C4-2B (cell line): ENCODE data around the gene MAS1L.

Experiments
- H3K27ac ChIP-seq: fragments of 450-650 bp; 2 replicates; pipeline ENCODE4 v1.5.1; 2017
- CTCF ChIP-seq: fragments of 450-650 bp; conservative IDR thresholded peaks from 2 replicates; pipeline ENCODE4 v1.5.1; 2017; ENCODE audit warnings: mild to moderate bottlenecking
- ZFX ChIP-seq: fragments of 450-650 bp; IDR thresholded peaks from 2 replicates; pipeline ENCODE4 v1.6.1; 2017

The MAS1L gene, protein sequence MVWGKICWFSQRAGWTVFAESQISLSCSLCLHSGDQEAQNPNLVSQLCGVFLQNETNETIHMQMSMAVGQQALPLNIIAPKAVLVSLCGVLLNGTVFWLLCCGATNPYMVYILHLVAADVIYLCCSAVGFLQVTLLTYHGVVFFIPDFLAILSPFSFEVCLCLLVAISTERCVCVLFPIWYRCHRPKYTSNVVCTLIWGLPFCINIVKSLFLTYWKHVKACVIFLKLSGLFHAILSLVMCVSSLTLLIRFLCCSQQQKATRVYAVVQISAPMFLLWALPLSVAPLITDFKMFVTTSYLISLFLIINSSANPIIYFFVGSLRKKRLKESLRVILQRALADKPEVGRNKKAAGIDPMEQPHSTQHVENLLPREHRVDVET

GRCh38 chr6:29487660-29488059 is at the start of gene MAS1L:
Gene MAS1L, minus strand, starts transcription at chr6:29487956. Its CDS starts 54 bp downstream, at chr6:29487902.
- H3K27ac ChIP-seq, result no peak within 1 kb of the TSS
- no peak for TF ChIP-seq CTCF

- no peak overlapping the region for H3K27ac ChIP-seq
- TF ChIP-seq ZFX, result no peak
- no peak for TF ChIP-seq CTCF
Measured at GRCh38 chr6:29532320-29532951, 44.7 kb upstream of the MAS1L start.

GRCh38 chr6:29531668-29532067 is 43.9 kb upstream of the MAS1L start:
- H3K27ac ChIP-seq, result no peak overlapping the region
- TF ChIP-seq ZFX (no peak), CTCF (no peak)

DNA sequence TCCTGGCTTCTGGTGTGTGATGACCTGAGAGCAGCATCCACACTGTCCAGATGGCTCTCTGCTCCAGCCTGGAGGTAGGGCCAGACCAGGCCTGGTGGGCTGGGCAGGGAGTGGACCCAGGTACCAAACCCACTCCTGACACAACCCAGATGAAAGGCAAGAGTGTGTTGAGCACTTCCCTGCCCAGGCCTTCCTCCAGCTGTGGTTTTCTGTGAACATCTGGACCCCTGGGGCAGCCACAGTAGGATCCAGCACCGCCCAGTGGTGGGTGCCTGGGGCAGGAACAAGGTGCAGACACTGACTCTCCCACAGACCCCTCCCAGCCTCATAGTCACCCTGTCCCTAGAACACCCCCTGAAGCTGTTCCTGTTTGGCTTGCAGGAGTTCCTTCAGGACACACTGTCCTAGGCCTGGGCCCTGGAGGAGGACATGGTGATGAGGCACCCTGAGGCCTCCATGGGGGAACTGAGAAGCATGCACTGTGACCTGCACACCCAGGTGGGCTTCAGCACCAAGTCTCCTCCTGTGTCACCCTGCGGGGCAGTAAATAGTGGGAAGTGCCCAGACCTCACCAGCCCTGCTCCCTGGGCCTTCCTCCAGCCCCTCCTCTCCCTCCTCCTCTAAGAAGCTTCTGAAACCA is 43.0 kb upstream of the MAS1L start:
- H3K27ac ChIP-seq, result no peak overlapping the region
- TF ChIP-seq ZFX (no peak), CTCF (no peak)

GRCh38 chr6:29529956-29530355 is 42.2 kb upstream of the MAS1L start:
- TF ChIP-seq CTCF, result no peak
- TF ChIP-seq ZFX, result no peak

GRCh38 chr6:29528988-29529560 is 41.3 kb upstream of the MAS1L start:
- TF ChIP-seq ZFX (no peak), CTCF (no peak)
- no peak overlapping the region for H3K27ac ChIP-seq

More at GRCh38 chr6:29529956-29530355, 42.2 kb upstream of the MAS1L start:
- no peak overlapping the region for H3K27ac ChIP-seq
